ENCODE results near the gene INAFM1.

DNA sequence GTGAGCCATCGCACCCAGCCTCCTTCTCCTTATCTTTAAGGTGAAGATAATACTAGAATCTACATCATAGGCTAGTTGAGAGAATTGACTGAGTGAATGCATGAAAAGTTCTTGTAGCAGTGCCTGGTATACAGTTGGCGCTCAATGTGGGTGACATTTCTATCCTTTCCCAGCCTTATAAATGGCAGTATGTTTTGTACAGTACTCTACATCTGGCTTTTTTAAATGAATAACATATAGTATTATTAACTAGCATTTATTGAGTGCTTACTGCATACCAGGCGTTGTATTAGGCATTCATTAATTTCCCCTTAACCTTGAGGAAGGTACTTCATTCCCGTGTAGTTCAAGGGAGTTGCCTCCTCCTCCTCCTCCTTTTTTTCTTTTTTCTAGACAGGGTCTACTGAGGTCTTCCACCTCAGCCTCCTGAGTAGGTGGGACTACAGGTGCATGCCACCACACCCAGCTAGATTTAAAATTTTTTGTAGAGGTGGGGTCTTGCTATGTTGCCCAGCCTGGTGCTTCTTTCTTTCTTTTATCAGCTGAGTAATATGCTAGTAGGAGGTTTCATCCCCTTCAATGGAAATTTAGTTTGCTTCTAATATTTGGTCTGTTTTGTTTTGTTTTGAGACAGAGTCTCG lies 37.8 kb downstream of the INAFM1 start:
- TF ChIP-seq, protein P1, sequence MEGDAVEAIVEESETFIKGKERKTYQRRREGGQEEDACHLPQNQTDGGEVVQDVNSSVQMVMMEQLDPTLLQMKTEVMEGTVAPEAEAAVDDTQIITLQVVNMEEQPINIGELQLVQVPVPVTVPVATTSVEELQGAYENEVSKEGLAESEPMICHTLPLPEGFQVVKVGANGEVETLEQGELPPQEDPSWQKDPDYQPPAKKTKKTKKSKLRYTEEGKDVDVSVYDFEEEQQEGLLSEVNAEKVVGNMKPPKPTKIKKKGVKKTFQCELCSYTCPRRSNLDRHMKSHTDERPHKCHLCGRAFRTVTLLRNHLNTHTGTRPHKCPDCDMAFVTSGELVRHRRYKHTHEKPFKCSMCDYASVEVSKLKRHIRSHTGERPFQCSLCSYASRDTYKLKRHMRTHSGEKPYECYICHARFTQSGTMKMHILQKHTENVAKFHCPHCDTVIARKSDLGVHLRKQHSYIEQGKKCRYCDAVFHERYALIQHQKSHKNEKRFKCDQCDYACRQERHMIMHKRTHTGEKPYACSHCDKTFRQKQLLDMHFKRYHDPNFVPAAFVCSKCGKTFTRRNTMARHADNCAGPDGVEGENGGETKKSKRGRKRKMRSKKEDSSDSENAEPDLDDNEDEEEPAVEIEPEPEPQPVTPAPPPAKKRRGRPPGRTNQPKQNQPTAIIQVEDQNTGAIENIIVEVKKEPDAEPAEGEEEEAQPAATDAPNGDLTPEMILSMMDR (IDR thresholded peaks at IDR 0.05; ENCODE audit: low read depth, low read length, poor library complexity, severe bottlenecking) = no peak
- no peak for TF ChIP-seq EZH2phosphoT487 (IDR thresholded peaks at IDR 0.05; ENCODE audit: borderline replicate concordance, low read length)

Data from DOHH2 (cell line).